ENCODE results near the gene FASN. TPM values are rescaled to one million over a fixed set of nuclear protein-coding genes. Genes with fewer than 3 reads are reported as not detected.

FASN gene
- total RNA-seq, 3 donors from 2014 or later (not counting 1 experiment from before 2014, with no cell fraction given) = 53.8 to 56.2 (median 54.0) TPM

- no peak overlapping the region for H3K27ac ChIP-seq (ENCODE audit: low read length)
- Mint-ChIP-seq H3K27ac (no peak overlapping the region), H3K4me3 (no peak overlapping the region), H3K9me3 (no peaks in the 10 kb centered on the region), H3K4me1 (peaks cover 0 to under 1% of the 10 kb centered on the region in 2 donors), H3K27me3 (ENCODE audit: low read depth in 2 of 2) (no peaks in the 10 kb centered on the region), H3K36me3 (no peaks in the 10 kb centered on the region)
- no peak for TF ChIP-seq CTCF (IDR thresholded peaks at IDR 0.05)
- peaks cover 6% of the 10 kb centered on the region for H3K4me1 ChIP-seq (ENCODE audit: control insufficient read depth, insufficient read depth, low read length)
- WGBS (ENCODE audit: insufficient coverage) = 93% methylated on average over 4 of the region's 4 CpGs
- no peaks in the 10 kb centered on the region for H3K27me3 ChIP-seq (ENCODE audit: control insufficient read depth, insufficient read depth, low read length)
- intact Hi-C loops (cut with micrococcal nuclease) = loop anchor here (10.0 kb wide), 1 partner anchor 1816 kb away; no protein-coding TSS in a partner anchor
- DNase-seq (no peak), ATAC-seq (no peak)
- no peak overlapping the region for H3K4me3 ChIP-seq (ENCODE audit: low read length)
- peaks cover 2% of the 10 kb centered on the region for H3K36me3 ChIP-seq (ENCODE audit: control insufficient read depth, insufficient read depth, low read length)
- no peaks in the 10 kb centered on the region for H3K9me3 ChIP-seq (ENCODE audit: control insufficient read depth, insufficient read depth, low read length)
Measured at GRCh38 chr17:82121246-82121645, 23.2 kb upstream of the FASN start.

- 62% methylated on average over 12 of the region's 12 CpGs for WGBS (ENCODE audit: insufficient coverage)
- peaks cover 2% of the 10 kb centered on the region for H3K36me3 ChIP-seq (ENCODE audit: control insufficient read depth, insufficient read depth, low read length)
- TF ChIP-seq CTCF (IDR thresholded peaks at IDR 0.05) = no peak
- no peak overlapping the region for H3K27ac ChIP-seq (ENCODE audit: low read length)
- H3K9me3 Mint-ChIP-seq = no peaks in the 10 kb centered on the region
- no peak overlapping the region for H3K27ac Mint-ChIP-seq
- no peaks in the 10 kb centered on the region for H3K4me1 Mint-ChIP-seq
- H3K27me3 ChIP-seq (ENCODE audit: control insufficient read depth, insufficient read depth, low read length) = no peaks in the 10 kb centered on the region
- ATAC-seq = no peak
- H3K27me3 Mint-ChIP-seq (ENCODE audit: low read depth in 2 of 2) = no peaks in the 10 kb centered on the region
- H3K4me1 ChIP-seq (ENCODE audit: control insufficient read depth, insufficient read depth, low read length) = no peaks in the 10 kb centered on the region
- DNase-seq = peak in 1 of 2 donors; percentile 57
- intact Hi-C loops (cut with micrococcal nuclease) = loop anchor here (10.0 kb wide), 1 partner anchor 1815 kb away; no protein-coding TSS in a partner anchor
- no peak overlapping the region for H3K4me3 ChIP-seq (ENCODE audit: low read length)
- no peak overlapping the region for H3K4me3 Mint-ChIP-seq
- no peaks in the 10 kb centered on the region for H3K9me3 ChIP-seq (ENCODE audit: control insufficient read depth, insufficient read depth, low read length)
- H3K36me3 Mint-ChIP-seq = no peaks in the 10 kb centered on the region
Measured at GRCh38 chr17:82120148-82120547, 22.1 kb upstream of the FASN start.

GRCh38 chr17:82118815-82119380, 20.9 kb upstream of the FASN start:
- H3K36me3 ChIP-seq (ENCODE audit: control insufficient read depth, insufficient read depth, low read length) = no peaks in the 10 kb centered on the region
- H3K4me1 ChIP-seq (ENCODE audit: control insufficient read depth, insufficient read depth, low read length) = no peaks in the 10 kb centered on the region
- H3K27me3 ChIP-seq (ENCODE audit: control insufficient read depth, insufficient read depth, low read length) = no peaks in the 10 kb centered on the region
- H3K27ac Mint-ChIP-seq = no peak overlapping the region
- no peak for TF ChIP-seq CTCF (IDR thresholded peaks at IDR 0.05)
- WGBS (ENCODE audit: insufficient coverage) = 96% methylated on average over 8 of the region's 12 CpGs
- DNase-seq (no peak), ATAC-seq (no peak)
- H3K9me3 Mint-ChIP-seq = no peaks in the 10 kb centered on the region
- H3K4me1 Mint-ChIP-seq = no peaks in the 10 kb centered on the region
- H3K4me3 ChIP-seq (ENCODE audit: low read length) = no peak overlapping the region
- no peaks in the 10 kb centered on the region for H3K9me3 ChIP-seq (ENCODE audit: control insufficient read depth, insufficient read depth, low read length)
- no peaks in the 10 kb centered on the region for H3K36me3 Mint-ChIP-seq
- no peaks in the 10 kb centered on the region for H3K27me3 Mint-ChIP-seq (ENCODE audit: low read depth in 2 of 2)
- H3K27ac ChIP-seq (ENCODE audit: low read length) = no peak overlapping the region
- no peak overlapping the region for H3K4me3 Mint-ChIP-seq
- intact Hi-C loops (cut with micrococcal nuclease) = no loop called here
